ENCODE results near the gene NDUFS6.

The NDUFS6 gene

DNA sequence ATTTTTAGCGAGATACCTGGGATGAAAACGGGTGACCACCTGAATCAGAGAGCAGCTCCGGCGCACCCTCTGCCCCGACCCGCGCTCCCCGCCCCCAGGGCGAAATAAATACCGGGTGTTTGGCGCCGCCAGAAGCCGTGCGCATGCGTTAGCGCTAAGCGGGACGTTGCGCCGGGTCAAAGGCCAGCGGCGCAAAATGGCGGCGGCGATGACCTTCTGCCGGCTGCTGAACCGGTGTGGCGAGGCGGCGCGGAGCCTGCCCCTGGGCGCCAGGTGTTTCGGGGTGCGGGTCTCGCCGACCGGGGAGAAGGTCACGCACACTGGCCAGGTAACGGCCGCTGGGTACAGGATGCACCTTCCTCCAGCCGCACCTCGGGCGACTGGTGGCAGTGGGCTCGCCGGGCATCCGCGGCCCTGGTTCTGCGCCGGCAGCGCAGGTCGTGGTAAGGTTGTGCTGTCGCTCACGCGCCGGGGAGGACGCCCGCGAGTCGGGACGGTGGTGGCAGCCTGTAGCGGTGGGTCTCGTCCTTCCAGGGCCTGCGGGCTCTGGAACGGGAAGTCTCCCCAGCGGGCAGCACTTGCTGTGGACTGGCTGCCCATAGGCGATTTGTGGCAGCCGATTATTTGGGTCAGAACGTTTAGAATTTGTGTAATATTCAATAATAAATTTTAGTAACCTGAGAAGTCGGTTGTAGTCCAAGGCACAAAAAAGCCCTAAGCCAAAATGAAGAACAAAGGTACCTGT, at the start of gene NDUFS6:
Gene NDUFS6 (plus strand): TSS at position 186 of the 745 bp plus-strand sequence. CDS start 11 bp downstream, at position 197.
- TF ChIP-seq TCF12 (IDR thresholded peaks at IDR 0.05; ENCODE audit: low read depth) (peak; percentile 46; the same call in 1 of the 2 replicates), CEBPB (IDR thresholded peaks at IDR 0.05) (no peak), YY1 (IDR thresholded peaks at IDR 0.05; ENCODE audit: low read depth) (peak; percentile 96), ZBTB7A (IDR thresholded peaks at IDR 0.05; ENCODE audit: low read depth) (no peak), TEAD4 (IDR thresholded peaks at IDR 0.05) (no peak), CREB1 (IDR thresholded peaks at IDR 0.05; ENCODE audit: low read depth) (no peak), EGR1 (IDR thresholded peaks at IDR 0.05) (0 out of 2 replicates have a peak, but pooled peaks have one; percentile 20), NFIC (IDR thresholded peaks at IDR 0.05) (no peak), RAD21 (IDR thresholded peaks at IDR 0.05; ENCODE audit: low read depth) (no peak), FOXM1 (IDR thresholded peaks at IDR 0.05; ENCODE audit: borderline replicate concordance, low read depth) (no peak), TAF1 (IDR thresholded peaks at IDR 0.05; ENCODE audit: low read depth) (peak; percentile 97), EP300 (IDR thresholded peaks at IDR 0.05; ENCODE audit: borderline replicate concordance) (no peak)
- TF ChIP-seq, protein P1, sequence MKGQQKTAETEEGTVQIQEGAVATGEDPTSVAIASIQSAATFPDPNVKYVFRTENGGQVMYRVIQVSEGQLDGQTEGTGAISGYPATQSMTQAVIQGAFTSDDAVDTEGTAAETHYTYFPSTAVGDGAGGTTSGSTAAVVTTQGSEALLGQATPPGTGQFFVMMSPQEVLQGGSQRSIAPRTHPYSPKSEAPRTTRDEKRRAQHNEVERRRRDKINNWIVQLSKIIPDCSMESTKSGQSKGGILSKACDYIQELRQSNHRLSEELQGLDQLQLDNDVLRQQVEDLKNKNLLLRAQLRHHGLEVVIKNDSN (IDR thresholded peaks at IDR 0.05) = 0 out of 2 replicates have a peak, but pooled peaks have one; percentile 20
- TF ChIP-seq, protein P2, sequence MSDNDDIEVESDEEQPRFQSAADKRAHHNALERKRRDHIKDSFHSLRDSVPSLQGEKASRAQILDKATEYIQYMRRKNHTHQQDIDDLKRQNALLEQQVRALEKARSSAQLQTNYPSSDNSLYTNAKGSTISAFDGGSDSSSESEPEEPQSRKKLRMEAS (IDR thresholded peaks at IDR 0.05) = peak; percentile 84; the same call in 1 of the 2 replicates
- TF ChIP-seq, protein P3, sequence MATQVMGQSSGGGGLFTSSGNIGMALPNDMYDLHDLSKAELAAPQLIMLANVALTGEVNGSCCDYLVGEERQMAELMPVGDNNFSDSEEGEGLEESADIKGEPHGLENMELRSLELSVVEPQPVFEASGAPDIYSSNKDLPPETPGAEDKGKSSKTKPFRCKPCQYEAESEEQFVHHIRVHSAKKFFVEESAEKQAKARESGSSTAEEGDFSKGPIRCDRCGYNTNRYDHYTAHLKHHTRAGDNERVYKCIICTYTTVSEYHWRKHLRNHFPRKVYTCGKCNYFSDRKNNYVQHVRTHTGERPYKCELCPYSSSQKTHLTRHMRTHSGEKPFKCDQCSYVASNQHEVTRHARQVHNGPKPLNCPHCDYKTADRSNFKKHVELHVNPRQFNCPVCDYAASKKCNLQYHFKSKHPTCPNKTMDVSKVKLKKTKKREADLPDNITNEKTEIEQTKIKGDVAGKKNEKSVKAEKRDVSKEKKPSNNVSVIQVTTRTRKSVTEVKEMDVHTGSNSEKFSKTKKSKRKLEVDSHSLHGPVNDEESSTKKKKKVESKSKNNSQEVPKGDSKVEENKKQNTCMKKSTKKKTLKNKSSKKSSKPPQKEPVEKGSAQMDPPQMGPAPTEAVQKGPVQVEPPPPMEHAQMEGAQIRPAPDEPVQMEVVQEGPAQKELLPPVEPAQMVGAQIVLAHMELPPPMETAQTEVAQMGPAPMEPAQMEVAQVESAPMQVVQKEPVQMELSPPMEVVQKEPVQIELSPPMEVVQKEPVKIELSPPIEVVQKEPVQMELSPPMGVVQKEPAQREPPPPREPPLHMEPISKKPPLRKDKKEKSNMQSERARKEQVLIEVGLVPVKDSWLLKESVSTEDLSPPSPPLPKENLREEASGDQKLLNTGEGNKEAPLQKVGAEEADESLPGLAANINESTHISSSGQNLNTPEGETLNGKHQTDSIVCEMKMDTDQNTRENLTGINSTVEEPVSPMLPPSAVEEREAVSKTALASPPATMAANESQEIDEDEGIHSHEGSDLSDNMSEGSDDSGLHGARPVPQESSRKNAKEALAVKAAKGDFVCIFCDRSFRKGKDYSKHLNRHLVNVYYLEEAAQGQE (IDR thresholded peaks at IDR 0.05; ENCODE audit: low read depth) = 0 out of 2 replicates have a peak, but pooled peaks have one; percentile 16

DNA sequence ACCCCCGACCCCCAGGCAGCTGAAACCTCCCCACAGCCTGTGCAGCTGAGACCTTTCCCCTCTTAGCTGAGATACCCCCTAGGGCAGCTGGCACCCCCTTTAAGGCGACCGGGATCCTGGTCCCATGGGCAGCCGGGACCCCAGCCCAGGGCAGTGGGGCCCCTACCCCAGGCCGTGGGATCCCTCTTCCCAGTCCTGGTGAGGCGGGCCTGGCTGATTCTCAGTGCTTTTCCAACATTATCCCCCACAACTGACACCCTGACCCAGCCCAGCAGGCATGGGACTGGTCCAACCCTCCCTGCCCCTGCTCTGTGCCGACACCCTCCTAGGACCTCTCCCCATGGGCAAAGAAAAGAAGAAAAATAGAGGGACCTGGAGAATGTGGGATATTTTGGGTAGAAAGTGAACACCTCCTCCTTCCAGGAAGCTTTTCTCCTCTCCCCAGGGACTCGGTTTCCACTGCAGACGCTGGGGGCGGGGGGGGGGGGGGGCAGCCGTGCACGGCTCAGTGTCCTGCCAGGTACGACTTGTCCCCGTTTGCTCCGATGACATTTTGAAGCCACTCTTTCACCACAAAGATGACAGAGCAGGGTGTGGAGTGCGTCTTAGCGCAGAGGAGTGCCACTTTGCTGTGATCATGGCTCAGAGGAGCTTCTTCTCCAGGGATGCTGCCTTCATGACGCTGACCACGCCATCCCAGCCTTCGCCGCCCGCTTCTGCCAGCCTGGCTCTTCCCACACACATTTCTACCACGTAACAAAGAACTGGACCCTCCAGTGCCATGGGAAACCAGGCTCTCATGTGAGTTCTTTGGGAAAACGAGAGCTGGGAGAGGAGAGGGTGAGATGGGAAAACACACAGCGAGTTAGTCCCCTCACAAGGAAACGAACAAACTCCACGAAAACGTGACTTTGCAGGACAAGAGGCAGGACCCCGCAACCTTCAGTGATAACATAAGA, 49.1 kb upstream of the NDUFS6 start:
- TF ChIP-seq RAD21 (IDR thresholded peaks at IDR 0.05; ENCODE audit: low read depth) (no peak), ZBTB7A (IDR thresholded peaks at IDR 0.05; ENCODE audit: low read depth) (no peak), CREB1 (IDR thresholded peaks at IDR 0.05; ENCODE audit: low read depth) (no peak), TCF12 (IDR thresholded peaks at IDR 0.05; ENCODE audit: low read depth) (no peak), EGR1 (IDR thresholded peaks at IDR 0.05) (no peak), FOXM1 (IDR thresholded peaks at IDR 0.05; ENCODE audit: borderline replicate concordance, low read depth) (no peak), TEAD4 (IDR thresholded peaks at IDR 0.05) (no peak), NFIC (IDR thresholded peaks at IDR 0.05) (no peak), YY1 (IDR thresholded peaks at IDR 0.05; ENCODE audit: low read depth) (no peak), EP300 (IDR thresholded peaks at IDR 0.05; ENCODE audit: borderline replicate concordance) (no peak), TAF1 (IDR thresholded peaks at IDR 0.05; ENCODE audit: low read depth) (no peak), CEBPB (IDR thresholded peaks at IDR 0.05) (no peak)
- TF ChIP-seq, protein P2 (IDR thresholded peaks at IDR 0.05) = no peak
- TF ChIP-seq, protein P1 (IDR thresholded peaks at IDR 0.05) = no peak

DNA sequence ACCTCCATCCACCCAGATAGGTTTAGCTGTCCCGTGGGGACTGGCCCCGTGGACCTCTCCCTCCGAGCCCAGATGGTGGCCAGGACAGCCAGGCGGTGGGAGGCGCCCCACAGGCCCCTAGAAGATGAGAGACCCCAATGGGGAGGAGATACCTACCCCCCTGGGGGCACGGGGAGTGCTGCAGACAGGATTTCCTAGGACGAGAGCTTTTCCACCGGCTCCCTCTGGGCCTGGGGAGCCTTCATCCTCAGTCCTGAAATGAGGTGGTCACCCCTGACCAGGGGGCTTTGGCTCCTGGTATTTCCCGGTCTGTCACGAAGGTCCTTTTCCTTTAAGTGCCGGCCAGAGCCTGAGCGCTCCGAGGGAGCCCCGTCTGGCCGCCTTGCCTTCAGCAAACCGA, 48.3 kb upstream of the NDUFS6 start:
- no peak for TF ChIP-seq CEBPB (IDR thresholded peaks at IDR 0.05)
- no peak for TF ChIP-seq CREB1 (IDR thresholded peaks at IDR 0.05; ENCODE audit: low read depth)
- TF ChIP-seq, protein P1 (IDR thresholded peaks at IDR 0.05) = no peak
- TF ChIP-seq YY1 (IDR thresholded peaks at IDR 0.05; ENCODE audit: low read depth) = no peak
- no peak for TF ChIP-seq TCF12 (IDR thresholded peaks at IDR 0.05; ENCODE audit: low read depth)
- TF ChIP-seq EGR1 (IDR thresholded peaks at IDR 0.05) = no peak
- TF ChIP-seq, protein P2 (IDR thresholded peaks at IDR 0.05) = no peak
- TF ChIP-seq EP300 (IDR thresholded peaks at IDR 0.05; ENCODE audit: borderline replicate concordance) = no peak
- TF ChIP-seq TEAD4 (IDR thresholded peaks at IDR 0.05) = no peak
- no peak for TF ChIP-seq ZBTB7A (IDR thresholded peaks at IDR 0.05; ENCODE audit: low read depth)
- no peak for TF ChIP-seq FOXM1 (IDR thresholded peaks at IDR 0.05; ENCODE audit: borderline replicate concordance, low read depth)

DNA sequence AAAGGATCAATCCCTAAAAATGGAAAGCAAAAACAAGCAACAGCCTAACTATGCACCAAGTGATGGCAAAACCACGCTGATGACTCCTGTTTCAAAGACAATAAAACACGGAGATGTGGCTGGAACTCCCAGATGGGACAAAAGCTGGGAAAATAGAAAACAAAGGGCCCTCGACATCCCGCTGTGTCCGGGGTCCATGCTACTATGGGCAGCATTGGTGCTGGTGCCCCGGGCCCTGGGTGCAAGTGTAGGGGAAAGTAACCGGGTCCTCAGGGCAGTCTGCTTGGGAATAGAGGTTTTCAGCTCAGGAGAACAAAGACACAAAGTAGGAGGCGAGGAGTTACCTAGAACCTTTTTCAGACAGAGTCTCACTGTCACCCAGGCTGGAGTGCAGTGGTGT, 47.7 kb upstream of the NDUFS6 start:
- TF ChIP-seq YY1 (IDR thresholded peaks at IDR 0.05; ENCODE audit: low read depth) (no peak), FOXM1 (IDR thresholded peaks at IDR 0.05; ENCODE audit: borderline replicate concordance, low read depth) (no peak), EP300 (IDR thresholded peaks at IDR 0.05; ENCODE audit: borderline replicate concordance) (no peak), CEBPB (IDR thresholded peaks at IDR 0.05) (no peak), CREB1 (IDR thresholded peaks at IDR 0.05; ENCODE audit: low read depth) (no peak), EGR1 (IDR thresholded peaks at IDR 0.05) (no peak), ZBTB7A (IDR thresholded peaks at IDR 0.05; ENCODE audit: low read depth) (no peak), RAD21 (IDR thresholded peaks at IDR 0.05; ENCODE audit: low read depth) (no peak), TEAD4 (IDR thresholded peaks at IDR 0.05) (no peak), TAF1 (IDR thresholded peaks at IDR 0.05; ENCODE audit: low read depth) (no peak), TCF12 (IDR thresholded peaks at IDR 0.05; ENCODE audit: low read depth) (no peak), NFIC (IDR thresholded peaks at IDR 0.05) (no peak)
- TF ChIP-seq, protein P1 (IDR thresholded peaks at IDR 0.05) = no peak
- TF ChIP-seq, protein P2 (IDR thresholded peaks at IDR 0.05) = no peak
- TF ChIP-seq, protein P3 (IDR thresholded peaks at IDR 0.05; ENCODE audit: low read depth) = no peak

All from Ishikawa (cell line).